Kidney glomerular epithelial cell (primary cell): ENCODE results near the gene CD52.
"Not testable (repeated sequence)": the region's sequence is repeated elsewhere in the genome, so short reads cannot be mapped to it uniquely, and the experiment has no call there.

Experiments used
- DNase-seq: peaks from one replicate; lab custom pipeline; 2025; lab: John Stamatoyannopoulos, UW

CD52 gene

DNA sequence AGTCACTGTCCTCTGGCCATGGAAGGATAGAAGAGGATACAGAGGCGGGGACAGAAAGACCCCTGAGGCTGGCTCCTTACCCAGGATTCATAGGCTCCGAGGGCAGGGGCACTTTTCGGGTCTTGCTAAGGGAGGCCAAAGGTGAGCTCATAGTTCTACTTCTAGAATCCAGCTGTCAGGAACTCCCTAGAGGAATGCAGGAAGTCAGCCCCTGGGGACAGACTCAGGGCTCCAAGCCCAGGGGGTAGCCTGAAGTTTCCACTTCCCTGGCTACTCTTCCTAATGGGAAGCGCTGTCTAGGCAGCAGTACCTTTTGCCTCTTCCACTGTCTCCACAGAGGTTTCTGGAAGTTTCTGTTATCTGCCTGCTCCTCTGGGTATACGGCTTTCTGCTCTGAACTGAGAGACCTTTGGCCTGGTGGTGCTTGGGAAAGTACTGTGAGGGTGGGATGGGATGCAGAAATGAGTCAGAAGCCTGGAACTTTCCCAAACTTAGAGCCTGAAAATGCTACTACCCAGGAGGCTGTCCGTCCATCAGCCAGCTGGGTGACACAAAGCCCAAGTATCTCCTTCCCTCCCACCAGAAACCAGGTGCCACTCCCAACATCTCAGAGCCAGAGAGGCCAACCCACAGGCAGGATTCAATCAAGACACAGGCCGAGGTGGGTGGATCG lies 14.9 kb upstream of the CD52 start:
- peak; percentile 19 for DNase-seq

- DNase-seq, result no peak
Observed at GRCh38 chr1:26305667-26306289, 12.0 kb upstream of the CD52 start.

DNA sequence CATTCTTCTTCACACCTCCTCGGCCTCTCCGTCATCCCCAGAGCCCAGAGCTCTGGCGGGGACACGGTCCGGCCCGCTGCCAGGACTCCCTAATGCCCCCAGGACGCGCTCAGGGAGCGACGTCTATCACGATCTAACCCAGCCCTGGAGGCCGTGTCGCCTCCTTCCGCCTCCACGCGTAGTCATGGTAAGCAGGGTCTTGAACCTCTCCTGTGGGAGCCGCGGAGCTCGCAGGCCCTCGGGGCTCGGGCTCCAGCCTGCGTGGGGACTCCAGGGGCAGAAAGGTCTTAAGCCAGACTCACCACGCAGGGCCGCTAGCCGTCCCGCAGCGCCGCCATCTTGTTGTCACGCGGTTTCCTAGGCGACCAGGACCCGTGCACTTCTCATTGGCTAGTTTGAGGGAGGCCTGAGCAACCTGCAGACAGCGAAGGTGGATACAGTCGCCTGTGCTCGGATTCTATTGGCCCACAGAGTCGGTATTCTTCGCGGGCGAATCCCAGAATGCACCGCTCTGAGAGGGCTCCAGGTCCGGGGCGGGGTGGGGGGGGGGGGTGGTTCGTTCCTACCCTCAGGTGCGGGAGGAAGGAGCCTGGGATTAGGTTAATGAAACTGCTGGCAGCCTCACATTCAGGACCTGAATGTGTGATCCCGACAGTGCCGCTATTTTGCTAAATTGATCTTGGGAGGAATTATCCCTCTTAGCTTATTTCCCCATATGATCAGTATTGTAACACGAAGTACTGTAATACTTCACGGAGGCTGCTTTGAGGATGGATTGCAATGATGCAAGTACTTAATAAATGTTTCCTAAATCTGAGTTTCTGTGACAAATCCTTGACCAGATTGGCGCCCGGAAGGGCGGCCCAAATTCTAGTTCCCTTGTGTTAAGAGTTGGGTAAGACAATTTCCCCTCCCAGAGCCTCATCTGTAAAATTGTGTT lies 11.2 kb upstream of the CD52 start, which contains the start of gene UBXN11:
UBXN11 (minus strand) TSS at position 347 of the 940 bp plus-strand sequence. CDS start 3,753 bp downstream, outside the sequence.
- peak; percentile 96 for DNase-seq

- DNase-seq, result no peak
Observed at GRCh38 chr1:26307363-26307781, 10.4 kb upstream of the CD52 start.

DNA sequence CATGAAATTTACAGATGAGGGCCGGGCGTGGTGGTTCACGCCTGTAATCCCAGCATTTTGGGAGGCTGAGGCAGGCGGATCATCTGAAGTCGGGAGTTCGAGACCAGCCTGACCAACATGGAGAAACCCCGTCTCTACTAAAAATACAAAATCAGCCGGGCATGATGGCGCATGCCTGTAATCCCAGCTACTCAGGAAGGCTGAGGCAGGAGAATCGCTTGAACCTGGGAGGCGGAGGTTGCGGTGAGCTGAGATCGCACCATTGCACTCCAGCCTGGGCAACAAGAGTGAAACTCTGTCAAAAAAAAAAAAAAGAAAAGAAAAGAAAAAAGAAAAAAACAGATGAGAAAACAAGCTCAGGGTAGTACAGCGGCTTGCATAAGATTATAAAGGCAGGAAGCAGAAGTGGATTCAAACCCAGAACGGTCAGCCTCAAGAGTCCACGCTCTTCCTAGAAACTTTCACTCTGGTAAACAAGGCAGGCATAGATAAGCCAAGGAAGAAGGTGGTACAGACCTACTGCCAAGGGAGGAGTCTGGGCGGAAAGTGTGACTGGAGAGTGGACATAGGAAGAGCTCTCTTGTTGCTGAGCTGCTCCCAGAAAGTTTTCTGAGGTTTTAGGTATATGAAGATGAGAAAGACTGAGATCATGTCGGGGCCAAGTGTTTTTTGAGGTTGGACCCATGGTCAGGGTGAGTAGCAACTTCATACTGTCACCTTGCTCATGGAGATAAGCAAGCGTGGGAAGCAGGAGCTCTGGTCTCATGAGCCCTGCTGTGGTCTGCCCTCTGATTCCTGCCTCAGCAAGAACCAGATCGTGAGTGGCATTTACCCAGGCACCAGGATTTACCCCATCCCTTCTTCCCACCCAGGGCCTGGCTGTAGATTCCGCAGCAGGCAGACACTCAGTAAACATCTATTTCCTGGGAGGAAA lies 9.5 kb upstream of the CD52 start:
- not testable (repeated sequence) for DNase-seq

DNA sequence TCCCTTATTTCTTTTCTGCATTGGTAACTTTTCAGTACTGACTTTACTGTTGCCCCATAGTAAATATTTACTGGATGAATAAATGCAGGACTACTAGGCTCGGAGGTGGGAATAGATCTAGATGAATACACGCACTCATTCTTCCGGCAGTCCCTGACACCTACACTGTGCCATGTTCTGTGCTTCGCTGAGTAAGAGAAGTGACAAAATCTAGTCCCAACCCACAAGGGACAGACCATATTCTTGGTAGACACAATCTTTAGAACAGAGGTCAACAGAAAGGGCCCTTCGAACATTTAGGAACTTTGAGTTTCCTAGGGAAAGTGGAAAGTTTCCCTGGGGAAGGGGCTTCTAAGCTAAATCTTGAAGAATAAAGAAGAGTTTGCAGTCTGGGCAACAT lies 3.3 kb upstream of the CD52 start:
- no peak for DNase-seq

DNA sequence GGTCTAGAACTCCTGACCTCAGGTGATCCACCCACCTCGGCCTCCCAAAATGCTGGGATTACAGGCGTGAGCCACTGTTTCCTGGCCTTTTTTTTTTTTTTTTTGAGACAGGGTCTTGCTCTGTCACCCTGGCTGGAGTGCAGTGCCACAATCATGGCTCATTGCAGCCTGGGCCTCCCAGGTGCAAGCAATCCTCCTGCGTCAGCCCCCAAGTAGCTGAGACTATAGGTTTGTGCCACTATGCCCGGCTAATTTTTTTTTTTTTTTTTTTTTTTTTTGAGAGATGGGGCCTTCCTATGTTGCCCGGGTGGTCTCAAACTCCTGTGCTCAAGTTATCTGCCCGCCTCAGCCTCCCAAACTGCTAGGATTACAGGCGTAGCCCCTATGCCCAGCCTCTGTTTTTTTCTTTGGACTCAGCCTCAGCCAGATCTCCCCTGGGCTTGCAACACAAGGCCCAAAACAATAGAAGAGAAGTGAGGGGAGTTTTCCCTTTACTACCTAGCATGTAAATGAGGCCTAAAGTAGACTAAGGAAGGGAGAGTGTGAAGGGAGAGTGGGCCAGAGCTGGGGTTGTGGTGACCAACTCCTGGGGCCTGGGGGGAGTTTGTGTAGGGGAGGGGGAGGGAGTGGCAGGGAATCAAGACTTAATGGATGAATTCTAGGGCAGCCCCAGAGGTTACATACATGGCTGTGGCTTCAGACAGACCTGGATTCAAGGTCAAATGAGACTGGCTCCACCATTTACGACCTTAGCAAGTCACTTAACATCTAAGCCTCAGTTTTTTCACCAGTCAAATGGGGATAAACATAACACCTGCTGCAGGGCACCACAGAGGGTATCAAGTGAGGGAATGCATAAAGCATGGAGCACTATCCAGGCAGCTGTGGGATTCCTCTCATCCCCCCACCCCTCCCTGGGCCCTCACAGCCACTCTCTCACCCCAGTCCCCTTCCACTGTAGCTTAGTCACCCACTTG lies 1.6 kb upstream of the CD52 start:
- no peak for DNase-seq

GRCh38 chr1:26317146-26317545 lies 612 bp upstream of the CD52 start:
- no peak for DNase-seq

GRCh38 chr1:26318338-26319064 lies 743 bp downstream of the CD52 start:
- DNase-seq, result no peak

DNA sequence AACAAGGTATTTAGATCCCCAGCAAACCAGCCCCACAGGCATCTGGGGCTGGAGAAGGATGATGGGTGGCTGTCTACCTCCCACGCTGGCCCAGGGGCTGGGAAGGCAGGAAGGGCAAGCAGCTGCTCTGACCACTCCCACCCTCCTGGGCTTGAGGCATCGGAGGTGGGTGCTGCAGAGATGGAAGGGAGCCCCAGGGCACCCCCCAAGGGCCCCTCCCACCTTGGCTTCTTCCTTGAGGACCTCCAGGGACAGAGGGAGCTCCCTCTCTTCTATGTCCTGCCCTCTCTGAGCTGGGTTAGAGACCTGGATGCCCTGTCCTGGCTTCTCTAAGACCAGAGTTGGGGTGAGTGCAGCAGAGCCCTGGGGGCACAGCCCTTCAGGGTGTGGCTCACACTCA lies 3.1 kb downstream of the CD52 start:
- no peak for DNase-seq

DNA sequence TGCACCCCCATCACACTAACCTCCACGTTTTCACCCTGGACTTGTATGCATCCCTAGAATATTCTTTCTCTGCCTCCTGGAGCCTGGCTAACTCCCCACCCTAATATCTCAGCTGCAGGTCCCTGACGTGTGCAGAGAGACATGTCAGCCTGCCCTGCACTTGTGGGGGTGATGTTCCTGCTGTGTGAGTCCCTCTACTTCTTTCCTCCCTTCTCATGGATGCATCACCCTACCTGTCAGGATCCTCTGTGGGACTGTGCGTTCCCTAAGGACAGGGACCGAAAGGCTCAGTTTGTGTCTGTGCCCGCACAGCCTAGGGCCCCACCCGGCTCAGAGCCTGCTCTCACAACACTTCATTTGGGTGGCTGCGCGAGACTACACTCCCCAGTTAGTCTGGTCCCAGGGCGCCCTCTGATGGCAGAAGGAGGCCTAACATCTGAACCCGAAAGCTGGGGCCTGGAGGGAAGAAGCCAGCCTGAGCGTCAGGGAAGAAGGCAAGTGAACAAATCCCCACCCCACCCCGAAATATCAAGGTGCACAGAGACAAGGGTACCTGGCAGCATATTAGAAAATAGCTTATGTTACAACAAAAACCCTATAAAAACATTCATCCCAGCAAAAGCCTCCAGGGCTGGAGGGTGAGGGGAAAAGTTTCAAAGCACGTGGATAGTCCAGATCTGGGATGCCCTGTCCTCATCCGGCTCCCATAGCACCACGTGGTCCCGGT lies 3.7 kb downstream of the CD52 start:
- DNase-seq, result peak; percentile 51

DNA sequence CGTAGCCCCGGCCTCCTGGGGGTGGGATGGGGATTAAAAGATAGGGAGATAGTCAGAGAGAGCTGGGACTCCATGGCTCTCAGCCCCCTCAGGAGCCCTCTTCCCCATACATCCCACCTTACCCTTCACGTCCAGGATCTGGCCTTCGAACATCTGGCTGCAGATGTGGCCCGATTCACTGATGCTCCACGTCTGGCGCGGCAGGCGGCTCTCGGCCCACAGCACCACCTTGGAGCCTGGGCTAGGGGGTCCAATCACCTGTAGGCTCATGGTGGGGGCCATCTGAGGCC lies 4.2 kb downstream of the CD52 start:
- DNase-seq, result no peak

- DNase-seq, result no peak
Observed at GRCh38 chr1:26323382-26323781, 5.6 kb downstream of the CD52 start.

GRCh38 chr1:26324550-26324949 lies 6.8 kb downstream of the CD52 start:
- no peak for DNase-seq

DNA sequence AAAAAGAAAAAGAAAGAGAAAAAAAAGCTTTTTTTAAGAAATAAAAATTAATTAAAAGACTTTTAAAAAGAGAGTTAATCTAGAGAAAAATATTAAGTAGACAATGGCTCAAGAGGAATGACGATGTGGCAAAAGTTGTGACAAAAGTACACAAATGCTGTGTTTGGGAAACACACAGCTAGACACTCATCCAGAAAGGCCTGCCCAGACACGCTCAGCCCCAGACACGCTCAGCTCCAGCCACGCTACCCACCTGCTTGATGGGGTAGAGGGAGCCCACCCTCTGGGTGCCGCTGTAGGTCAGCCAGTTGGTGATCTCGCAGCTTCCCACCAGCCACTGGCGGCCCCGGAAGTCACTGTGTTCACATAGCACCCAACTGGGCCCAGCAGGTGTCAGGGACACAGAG lies 10.2 kb downstream of the CD52 start:
- no peak for DNase-seq

- no peak for DNase-seq
Observed at GRCh38 chr1:26328597-26328996, 10.8 kb downstream of the CD52 start.

DNA sequence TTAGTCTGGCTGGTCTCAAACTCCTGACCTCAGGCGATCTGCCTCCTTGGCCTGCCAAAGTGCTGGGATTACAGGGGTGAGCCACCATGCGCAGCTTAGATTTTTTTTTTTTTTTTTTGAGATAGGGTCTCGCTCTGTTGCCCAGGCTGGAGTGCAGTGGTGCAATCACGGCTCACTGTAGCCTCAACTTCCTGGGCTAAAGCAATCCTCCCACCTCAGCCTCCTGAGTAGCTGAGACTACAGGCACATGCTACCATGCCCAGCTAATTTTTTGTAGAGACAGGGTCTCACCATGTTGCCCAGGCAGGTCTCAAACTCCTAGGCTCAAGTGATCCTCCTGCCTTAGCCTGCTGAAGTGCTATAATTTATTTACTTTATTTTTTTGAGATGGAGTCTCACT lies 11.6 kb downstream of the CD52 start:
- DNase-seq, result not testable (repeated sequence)

GRCh38 chr1:26330276-26330675 lies 12.5 kb downstream of the CD52 start:
- DNase-seq, result no peak

DNA sequence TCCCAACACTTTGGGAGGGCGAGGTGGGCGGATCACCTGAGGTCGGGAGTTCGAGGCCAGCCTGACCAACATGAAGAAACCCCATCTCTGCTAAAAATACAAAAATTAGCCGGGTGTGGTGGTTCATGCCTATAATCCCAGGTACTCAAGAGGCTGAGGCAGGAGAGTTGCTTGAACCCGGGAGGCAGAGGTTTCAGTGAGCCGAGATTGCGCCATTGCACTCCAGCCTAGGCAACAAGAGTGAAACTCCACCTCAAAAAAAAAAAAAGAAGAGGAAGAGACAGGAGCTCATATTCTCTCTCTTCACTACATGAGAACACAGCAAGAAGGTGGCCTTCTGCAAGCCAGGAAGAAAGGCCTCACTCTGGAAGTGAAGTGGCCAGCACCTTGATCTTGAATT lies 15.6 kb downstream of the CD52 start:
- not testable (repeated sequence) for DNase-seq
